Gastrocnemius medialis (tissue), 4 donors: ENCODE data around the gene EPM2A.

Source experiments
- CTCF ChIP-seq, 5 experiments: fragments of 450-650 bp in 3 of 5; fragments of 200-600 bp in 2 of 5; sonication (generic) in 2 of 5; IDR thresholded peaks in 4 of 5; conservative IDR thresholded peaks in 1 of 5; 1 replicate in 4 of 5; 2 replicates in 1 of 5; pipeline ENCODE4 v1.5.1; 2016 to 2019; ENCODE audit warnings: antibody characterized with exemption in 5 of 5, mild to moderate bottlenecking in 3 of 5, moderate library complexity in 3 of 5
- POLR2A ChIP-seq, 2 donors: fragments of 450-650 bp; IDR thresholded peaks; one replicate each; pipeline ENCODE4 v1.6.1; 2017; ENCODE audit warnings: antibody characterized with exemption in 2 of 2, mild to moderate bottlenecking in 2 of 2, moderate library complexity in 2 of 2

GRCh38 chr6:145656128-145656527, 79.2 kb downstream of the EPM2A start:
- TF ChIP-seq CTCF (IDR thresholded peaks at IDR 0.05 in 4 of 5, conservative IDR thresholded peaks at IDR 0.05 in 1 of 5): no peak
- no peak for TF ChIP-seq POLR2A (IDR thresholded peaks at IDR 0.05)
